ENCODE measurements around the gene CTDSP2.

The CTDSP2 gene

DNA sequence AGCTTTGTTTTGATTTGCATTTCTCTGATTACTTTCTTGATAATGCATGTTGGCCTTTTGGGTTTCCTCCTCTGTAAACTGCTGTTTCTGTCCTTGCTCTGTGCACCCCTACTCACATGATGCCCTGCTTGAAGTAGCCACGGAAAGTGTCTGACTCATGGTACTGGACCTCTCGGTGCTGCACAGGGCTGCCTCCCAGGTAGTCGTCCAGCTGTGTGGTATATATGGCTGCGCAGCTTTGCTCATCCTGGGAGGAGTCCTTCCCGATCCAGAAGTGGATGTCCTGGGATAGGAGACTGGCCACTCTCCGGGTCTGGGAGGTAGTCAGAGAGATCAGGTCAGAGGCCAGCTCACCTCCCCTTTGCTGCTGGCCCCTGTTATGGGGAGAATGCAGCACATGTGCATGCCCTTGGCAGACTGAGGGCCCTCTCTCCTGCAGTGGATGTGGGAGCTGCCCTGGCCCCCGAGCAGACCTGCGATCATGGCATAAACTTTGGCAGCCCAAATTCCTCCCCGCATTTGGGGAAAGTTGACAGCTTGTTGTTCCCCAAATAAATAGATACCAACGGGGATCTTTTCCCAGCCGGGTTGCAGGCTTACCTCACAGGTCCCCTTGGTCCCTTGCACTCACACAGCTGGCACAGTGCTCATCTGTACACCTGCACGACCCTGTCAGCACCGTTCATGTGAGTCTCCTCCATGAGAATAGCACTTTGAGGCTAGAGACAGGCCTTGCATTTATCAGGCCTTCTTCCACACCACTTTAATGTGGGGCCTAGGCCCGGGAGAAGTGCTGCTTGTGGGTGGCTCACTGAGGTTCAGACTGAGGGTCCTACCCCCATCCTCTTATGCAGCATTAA is 33.2 kb downstream of the CTDSP2 start:
- DNase-seq: no peak

DNA sequence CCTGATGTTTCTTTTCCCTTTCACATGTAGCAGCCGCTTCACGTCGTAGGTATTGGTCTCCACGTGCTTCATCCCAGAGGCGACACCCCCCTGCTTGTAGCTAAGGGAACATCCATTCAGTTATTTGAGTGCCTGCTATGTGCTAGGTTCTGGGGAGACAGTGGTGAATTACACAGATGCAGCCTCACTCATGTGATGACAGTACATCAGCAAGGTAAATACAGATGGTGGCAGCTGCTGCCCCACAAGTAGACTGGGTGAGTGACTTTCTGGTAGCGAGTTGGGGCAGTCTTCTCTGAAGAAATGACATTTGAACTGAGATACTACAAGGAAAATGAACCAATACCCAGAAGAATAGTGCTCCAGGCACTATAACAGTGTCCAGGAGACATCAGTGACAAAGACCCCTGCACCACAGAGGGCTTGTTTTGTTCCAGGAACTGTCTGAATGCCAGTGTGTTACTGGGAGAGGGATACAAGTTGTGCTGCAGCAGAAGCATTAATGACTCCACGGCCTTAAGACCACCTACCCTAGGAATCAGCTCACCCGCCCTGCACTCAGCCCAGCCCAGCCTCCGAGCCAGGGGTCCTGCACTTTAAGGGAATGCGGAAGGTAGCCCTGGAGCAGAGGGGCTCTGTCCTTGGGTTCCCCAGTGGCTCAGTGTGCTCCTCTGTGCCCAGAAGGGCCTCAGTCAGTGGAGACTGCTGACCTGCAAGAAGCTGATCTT is 35.3 kb downstream of the CTDSP2 start:
- no peak for DNase-seq

DNA sequence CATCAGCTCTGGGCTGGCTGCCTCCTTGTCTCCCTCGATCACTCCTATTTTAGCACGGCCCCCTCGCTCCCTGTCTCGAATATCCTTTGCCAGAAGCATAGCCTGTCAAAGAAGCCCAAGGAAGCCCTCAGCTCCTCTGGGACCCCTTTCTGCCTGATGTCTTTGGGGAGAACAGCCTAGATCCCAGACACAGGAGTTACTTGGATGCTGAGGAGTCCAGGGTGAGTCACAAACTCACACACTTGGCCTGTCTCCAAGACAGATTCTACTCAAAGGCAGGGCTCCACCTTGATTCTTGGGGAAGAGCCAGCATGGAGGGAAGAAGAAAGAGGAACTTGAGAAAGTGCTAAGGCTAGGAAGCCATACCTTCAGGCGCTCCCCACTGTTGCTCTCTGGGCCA is 36.1 kb downstream of the CTDSP2 start:
- DNase-seq: peak; percentile 54

DNA sequence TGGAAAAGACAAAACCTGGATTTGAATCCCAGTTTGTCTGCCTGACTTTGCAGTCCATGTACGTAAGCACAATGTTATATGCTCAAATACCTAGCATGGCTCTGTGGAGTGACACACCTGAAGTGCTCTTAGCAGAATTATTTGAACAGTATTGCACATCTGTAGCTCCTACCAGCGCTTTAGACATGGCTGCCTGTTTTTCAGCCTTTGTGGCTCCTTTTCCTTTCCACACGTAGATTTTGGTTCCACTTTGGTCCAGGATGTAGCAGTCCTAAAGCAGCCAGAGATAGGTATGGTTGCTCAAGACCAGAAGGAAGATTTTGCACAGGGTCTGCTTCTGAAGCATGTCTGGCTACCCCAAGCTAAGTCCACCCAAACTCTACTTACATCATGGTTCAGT is 37.1 kb downstream of the CTDSP2 start:
- no peak for DNase-seq

DNA sequence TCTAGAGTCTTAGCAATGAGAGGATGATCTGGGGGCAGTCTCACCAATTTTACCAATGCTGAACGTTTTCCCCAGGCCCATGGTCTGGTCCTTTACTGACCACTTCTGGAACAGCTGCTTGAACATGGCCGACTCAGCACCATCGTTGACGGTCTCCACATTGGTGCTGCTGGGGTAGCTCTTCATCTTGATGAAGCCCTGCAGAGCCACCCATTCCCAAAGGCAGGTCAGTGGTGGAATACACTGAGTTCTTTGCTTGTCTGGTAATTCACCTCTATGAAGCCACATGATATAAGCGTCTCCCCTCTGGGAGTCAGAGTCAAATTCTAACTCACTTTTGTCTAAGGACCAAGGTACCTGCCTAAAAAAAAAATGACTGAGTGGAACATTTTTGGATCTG is 38.2 kb downstream of the CTDSP2 start:
- no peak for DNase-seq

DNA sequence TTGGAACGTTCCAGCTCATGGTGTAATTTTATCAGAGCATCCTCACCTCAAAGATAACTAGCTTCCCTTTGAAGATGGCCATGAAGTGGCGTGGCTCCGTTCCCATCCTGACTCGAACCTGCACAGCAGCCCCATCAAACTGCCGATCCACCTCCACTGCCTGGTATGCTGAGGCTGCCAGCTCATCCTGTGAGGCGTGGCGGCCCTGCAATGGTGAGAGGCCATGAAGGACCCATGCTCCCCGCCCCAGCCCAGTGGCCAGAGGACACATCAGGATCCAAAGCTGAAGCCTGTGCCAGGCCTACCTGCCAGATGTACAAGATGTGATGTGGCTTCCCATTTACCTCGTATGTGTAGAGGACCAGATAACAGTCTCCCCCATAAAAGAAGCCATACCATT is 39.2 kb downstream of the CTDSP2 start:
- no peak for DNase-seq

DNA sequence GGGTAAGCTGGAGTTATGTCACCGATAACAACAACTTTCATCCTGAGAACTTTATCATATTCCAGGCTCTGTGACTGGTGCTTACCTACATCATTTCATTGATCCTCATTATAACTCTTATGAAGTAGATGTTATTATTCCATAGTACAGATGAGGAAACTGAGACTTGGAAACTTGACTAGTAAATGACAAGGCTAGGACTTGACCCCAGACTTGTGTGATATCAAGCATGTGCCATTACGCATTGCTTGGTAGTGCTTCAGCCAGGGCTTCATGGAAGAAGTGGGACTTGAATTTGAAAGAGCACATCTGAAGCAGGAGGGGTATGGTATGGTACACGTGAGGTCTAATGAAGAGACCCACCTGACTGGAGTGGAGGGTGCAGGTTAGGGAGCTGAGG is 39.9 kb downstream of the CTDSP2 start:
- no peak for DNase-seq

DNA sequence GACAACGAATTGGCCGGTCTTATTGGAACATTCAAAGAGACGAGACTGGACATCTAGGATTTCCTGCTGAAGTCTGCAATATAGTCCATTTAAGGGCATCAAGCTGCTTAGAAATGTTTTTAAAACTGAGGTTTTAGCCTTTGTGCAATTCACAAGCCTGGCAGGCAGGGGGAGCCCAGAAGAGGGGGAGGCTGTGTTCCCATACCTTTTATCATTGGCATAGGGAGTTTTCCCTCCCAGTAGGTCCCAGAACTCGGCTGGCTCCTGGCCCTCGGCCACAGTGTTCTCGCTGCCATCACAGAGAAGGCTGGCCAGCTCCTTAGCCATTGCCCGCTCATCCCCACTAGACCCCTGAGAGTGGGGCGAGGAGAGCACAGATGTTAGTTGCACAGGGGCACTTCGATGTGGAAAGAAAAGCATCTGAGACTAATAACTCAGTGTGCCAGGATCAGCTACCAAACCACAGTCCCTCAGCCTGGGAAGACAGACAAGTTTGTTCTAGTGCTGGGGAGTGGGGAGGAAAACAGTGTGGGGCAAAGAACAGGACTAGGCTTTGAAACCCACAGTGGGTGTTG is 43.1 kb downstream of the CTDSP2 start:
- DNase-seq: peak; percentile 54

DNA sequence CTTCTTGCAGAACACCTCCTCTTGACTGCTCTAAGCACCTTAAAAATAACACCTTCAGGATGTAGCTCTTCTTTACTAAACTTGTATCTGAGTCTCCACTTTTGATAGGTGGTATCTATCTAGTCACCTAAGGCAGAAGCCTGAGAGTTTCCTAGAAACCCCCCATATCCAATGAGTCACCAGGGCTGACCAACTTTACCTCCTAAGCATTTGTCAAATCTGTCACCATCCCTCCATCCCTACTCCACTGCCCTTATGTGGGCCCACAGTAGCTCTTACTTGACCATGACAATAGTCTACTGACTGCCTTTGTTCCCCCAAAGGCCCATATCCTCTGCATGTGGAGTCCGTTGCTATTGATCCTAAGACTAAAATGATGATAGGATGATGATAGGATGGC is 43.9 kb downstream of the CTDSP2 start:
- DNase-seq: no peak

DNA sequence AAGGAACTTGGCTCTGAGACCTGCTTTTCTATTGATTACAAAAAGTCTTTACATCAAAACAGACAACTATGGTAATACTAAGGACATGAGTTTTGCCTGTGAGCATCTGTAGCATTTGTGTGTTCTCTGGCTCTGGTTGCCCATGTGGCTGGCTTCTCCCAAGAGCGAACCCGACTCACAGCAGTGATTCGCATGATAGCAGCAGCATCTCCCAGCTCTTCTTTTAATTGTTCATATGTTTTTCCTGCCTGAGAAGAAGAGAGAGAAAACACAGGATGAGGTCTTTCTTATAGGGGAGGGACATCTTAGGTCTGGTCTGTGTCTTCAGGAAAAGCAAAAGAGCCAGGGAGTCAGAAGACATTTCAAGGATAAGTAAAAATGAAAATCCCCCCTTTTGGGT is 45.6 kb downstream of the CTDSP2 start:
- no peak for DNase-seq

DNA sequence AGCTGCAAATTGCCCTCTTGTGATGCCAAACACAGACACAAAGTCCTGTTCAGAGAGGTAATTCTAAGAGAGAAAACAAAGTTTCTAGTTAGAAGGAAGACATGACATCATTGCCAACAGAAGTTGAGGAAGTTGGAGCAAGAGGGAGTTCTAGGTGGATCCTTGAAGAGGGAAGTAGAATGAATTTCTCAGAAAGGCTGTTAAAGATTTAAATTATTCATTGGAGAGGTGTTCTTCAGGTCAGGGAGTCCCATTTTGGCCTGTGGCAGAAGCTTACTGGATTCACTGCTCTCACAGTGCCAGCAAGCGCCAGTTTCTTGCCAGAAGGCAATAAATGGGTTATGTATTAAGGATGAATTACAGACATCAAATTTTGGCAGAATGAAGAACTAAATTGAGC is 48.6 kb downstream of the CTDSP2 start:
- no peak for DNase-seq

DNA sequence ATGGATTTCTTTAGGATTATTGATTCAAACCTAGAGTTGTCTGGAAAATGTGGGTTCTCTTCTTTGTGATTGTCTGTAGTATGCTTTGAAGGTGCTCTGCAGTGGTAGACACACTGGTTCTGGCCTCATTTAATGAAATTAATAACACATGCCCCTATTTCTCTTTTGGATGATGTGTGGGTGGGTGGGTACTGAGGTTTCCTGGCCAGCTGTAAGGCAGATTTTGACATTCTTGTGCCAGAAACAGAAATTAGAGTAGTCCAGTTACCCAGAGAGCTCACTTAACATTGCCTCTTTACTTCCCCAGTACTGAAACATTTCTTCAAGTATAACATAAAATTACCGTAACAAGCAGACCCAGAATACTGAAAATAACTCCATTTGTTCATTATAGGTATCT is 49.5 kb downstream of the CTDSP2 start:
- no peak for DNase-seq

DNA sequence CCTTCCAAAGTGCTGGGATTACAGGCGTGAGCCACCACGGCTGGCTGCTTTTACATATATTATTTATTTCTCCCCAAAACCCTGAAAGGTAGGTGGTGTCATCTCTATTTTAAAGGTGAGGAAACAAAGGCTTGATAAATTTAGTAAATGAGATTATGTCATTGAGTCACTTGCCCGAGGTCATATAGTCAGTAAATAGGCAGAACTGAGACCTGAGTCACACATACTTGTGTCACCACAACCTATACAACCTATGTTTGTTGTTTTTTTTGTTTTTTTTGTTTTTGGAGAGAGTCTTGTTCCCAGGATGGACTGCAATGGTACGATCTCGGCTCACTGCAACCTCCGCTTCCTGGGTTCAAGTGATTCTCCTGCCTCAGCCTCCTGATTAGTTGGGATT is 51.2 kb downstream of the CTDSP2 start:
- no peak for DNase-seq

DNA sequence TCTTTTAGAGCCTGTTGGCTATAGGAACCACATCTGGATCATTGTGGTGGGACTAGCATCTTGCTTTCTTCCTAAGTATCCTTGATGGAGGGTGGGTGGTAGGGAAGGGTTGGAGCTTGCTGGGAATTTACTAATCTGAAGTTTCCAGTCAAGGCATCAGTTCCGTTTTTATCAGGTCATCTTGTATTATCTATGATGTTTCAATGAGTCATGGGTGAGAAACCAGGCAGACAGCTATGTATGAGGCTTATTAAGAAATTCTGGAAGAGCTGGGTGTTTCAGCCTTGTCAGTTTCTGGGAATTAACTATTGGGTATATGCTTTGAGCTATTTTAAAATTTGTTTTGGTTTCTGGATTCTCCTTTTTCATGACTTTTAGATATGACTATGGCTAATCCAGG is 52.6 kb downstream of the CTDSP2 start:
- DNase-seq: no peak

DNA sequence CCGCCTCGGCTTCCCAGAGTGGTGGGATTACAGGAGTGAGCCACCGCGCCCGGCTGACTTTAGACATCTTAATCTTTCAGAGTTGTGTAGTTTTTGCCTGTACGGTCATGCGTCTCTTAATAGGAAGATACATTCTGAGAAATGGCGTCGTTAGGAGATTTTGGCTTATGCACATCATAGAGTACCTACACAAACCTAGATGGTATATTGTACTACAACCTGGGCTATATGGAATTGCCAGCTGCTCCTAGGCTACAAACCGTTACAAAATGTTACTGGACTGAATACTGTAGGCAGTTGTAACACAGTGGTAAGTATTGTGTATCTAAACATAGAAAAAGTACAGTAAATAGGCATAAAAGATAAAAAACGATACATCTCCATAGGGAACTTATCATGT is 62.7 kb downstream of the CTDSP2 start:
- no peak for DNase-seq

DNA sequence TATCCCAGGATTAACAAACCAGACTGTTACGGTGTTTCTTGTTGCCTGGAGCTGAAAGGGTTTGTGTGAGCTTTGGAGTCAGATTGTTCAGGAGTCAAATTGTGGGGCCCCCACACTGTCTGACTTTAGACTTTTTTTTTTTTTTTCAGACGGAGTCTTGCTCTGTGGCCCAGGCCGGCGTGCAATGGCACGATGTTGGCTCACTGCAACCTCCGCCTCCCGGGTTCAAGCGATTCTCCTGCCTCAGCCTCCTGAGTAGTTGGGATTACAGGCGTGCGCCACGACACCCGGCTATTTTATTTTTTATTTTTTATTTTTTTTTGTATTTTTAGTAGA is 63.1 kb downstream of the CTDSP2 start:
- DNase-seq: no peak

DNA sequence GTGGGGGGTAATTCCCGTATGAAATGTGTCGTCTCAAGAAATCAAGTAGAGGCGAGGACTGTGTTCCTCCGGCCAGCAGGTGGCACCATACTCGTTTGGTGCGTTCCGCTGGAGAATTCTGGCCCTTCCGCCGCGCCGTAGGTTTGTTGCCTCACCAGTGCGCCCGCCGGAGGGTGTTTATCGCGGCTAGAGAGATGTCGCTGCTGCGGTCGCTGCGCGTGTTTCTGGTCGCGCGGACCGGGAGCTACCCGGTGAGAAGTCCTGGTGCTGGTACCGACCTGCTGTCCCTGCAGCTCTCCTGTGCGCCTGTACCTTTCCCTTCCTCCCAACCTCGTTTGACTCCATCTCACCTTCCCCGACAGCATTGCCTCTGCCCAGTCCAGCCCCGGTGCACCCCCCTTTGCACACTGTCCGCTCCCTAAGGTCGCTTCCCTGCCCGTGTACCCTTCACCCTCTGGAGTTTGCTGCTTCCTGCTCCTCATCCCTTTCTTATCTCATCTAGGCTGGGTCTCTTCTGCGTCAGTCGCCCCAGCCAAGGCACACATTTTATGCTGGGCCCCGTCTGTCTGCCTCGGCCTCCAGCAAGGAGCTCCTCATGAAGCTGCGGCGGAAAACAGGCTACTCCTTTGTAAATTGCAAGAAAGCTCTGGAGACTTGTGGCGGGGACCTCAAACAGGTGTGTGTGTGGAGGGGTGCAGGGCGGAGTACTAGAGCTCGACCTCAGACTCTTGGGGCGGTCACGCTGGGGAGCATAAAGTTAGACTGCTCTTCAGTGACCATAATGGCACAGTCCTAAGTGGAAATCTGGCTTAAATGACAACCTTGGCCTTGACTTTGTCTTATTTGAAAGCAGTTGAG is 63.7 kb downstream of the CTDSP2 start, which contains the start of gene TSFM:
TSS of gene TSFM (plus strand) at position 180 of the 858 bp plus-strand sequence. CDS start at position 195, 15 bp downstream.
- peak; percentile 98 for DNase-seq

DNA sequence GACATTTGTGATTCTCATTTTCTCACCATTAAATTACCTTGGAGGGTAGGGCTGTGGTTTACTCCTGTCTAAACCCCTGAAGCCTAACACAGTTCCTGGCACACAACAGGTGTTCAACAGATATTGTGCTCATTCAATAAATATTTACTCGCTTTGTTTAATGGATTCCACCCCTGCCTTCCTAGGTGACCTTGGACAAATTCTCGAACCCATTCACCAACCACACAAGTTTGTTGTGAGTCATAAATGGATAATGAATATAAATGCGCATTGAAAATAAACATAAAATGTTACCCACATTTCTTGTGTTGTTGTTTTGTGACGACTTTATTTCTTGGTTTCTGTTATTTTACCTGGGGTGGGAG is 64.3 kb downstream of the CTDSP2 start:
- no peak for DNase-seq

DNA sequence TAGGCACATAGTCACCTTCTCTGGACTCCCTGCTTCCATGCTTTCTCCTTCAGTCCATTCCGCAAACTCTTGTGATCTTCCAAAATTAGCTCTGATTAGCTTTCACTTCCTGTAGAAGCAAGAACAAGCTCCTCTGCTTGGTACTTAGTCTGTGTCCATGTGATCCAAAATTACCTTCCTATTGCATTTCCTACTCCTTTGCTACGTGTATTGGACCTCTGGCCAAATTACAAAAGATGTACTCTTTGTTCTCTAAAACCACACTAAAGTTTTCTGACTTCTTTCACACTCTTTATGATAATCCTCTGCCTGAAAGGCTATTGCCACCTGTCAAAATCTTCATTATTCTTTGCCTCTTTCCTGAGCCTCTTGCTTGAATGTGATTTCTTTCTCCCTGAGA is 64.7 kb downstream of the CTDSP2 start:
- no peak for DNase-seq

DNA sequence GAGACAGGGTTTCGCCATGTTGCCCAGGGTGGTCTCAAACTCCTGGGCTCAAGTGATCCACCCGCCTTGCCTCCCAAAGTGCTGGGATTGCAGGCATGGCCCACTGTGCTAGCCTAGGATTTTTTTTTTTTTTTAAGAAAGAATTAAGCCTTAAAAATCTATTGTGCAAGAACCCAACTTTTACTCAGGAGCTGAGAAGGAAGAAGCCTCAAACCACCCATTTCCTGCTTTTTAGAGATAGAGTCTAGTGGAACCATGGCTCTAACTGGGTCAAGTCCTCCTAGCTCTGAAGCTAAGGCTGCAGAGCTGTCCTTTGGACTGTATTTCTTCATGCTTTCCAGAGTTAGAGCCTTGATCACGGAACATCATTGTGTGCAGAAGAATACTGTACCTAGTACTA is 65.3 kb downstream of the CTDSP2 start:
- DNase-seq: peak; percentile 60

DNA sequence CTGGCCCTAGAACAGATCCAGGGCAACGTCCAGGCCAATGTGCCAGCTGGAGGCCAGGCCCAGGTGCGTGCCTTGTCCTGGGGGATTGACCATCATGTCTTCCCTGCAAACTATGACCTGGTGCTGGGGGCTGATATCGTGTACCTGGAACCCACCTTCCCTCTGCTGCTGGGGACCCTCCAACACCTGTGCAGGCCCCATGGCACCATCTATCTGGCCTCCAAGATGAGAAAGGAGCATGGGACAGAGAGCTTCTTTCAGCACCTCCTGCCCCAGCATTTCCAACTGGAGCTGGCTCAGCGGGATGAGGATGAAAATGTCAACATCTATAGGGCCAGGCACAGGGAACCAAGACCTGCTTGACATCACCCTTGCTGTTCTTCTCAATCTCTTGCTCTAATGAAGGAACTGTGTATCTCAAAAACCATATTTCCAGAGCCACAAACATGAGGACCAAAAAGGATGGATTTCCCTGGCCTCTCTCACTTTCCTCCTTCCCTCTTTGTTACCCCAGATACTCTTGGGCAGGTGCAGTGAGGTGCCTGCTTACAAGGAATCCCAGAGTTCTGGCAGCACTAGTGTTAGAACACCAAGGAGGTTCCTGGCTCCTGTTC is 66.1 kb downstream of the CTDSP2 start:
- no peak for DNase-seq

DNA sequence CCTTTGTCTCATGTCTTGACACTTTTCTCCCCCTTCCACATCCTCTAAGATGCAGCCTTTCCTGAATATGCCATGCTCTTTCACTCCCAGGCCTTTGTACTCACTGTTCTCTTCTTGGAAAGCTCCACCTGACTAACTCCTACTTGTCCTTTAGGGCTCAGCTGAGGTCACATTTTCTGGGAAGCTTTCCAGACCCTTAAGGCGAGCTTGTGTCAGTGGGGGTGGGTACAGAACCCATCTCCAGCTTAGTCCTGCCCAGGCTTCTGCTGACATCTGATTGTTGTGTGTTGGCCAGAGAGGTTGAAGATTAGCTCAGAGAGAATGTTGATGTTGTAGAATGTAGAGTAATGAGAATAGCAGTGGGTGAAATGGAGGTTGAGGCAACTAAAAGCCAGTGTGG is 66.8 kb downstream of the CTDSP2 start:
- no peak for DNase-seq

DNA sequence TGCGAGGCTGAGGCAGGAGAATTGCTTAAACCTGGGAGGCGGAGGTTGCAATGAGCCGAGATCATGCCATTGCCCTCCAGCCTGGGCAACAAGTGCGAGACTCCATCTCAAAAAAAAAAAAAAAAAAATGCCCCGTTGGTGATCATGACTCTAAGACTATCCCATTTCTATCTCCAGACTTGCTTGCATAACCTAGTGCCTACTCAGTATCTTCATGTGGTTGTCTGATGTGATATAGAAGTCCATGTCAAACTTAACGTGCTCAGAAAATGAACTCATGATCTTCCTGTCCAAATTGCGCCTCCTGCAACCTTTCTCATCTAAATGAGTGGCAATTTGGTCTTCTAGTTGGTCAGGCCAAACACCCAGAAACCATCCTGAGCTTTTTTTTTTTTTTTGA is 68.6 kb downstream of the CTDSP2 start:
- DNase-seq: no peak
